Panc1 (cell line): Measurements from ENCODE around the gene TEX14.
"Not testable (repeated sequence)": the region's sequence is repeated elsewhere in the genome, so short reads cannot be mapped to it uniquely, and the experiment has no call there.

Experiments used
- POLR2AphosphoS5 ChIP-seq: IDR thresholded peaks from 2 replicates; pipeline ENCODE4 v1.6.1; 2012; ENCODE audit warnings: mild to moderate bottlenecking, low read depth, low read length, moderate library complexity
- TCF7L2 ChIP-seq: IDR thresholded peaks from 2 replicates; pipeline ENCODE4 v1.6.1; 2011; ENCODE audit warnings: mild to moderate bottlenecking, low read depth, low read length, inconsistent platforms
- TF ChIP-seq, protein P1 (sequence below): fragments of 450-650 bp; IDR thresholded peaks from 2 replicates; pipeline ENCODE4 v1.5.1; 2017; ENCODE audit warnings: mild to moderate bottlenecking
- TF ChIP-seq, protein P2 (sequence below), 2 experiments: IDR thresholded peaks; 2 replicates each; pipeline ENCODE4 v1.6.1; 2011 to 2012; ENCODE audit warnings: low read depth in 2 of 2, control low read depth in 1 of 2, low read length in 1 of 2, mild to moderate bottlenecking in 1 of 2, moderate library complexity in 1 of 2; ENCODE audit not compliant: insufficient read depth in 1 of 2

DNA sequence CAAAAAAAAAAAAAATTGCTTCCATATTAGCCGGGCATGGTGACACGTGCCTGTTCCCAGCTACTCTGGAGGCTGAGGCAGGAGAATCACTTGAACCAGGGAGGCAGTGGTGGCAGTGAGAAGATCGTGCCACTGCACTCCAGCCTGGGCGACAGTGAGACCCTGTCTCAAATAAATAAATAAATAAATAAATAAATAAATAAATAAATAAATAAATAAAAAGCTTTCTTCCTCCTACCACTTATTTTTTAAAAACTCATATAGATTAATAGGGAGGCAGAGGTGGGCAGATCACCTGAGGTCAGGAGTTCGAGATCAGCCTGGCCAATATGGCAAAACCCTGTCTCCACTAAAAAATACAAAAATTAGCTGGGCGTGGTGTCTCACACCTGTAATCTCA is 7.4 kb downstream of the TEX14 start:
- TF ChIP-seq, protein P1, sequence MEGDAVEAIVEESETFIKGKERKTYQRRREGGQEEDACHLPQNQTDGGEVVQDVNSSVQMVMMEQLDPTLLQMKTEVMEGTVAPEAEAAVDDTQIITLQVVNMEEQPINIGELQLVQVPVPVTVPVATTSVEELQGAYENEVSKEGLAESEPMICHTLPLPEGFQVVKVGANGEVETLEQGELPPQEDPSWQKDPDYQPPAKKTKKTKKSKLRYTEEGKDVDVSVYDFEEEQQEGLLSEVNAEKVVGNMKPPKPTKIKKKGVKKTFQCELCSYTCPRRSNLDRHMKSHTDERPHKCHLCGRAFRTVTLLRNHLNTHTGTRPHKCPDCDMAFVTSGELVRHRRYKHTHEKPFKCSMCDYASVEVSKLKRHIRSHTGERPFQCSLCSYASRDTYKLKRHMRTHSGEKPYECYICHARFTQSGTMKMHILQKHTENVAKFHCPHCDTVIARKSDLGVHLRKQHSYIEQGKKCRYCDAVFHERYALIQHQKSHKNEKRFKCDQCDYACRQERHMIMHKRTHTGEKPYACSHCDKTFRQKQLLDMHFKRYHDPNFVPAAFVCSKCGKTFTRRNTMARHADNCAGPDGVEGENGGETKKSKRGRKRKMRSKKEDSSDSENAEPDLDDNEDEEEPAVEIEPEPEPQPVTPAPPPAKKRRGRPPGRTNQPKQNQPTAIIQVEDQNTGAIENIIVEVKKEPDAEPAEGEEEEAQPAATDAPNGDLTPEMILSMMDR = not testable (repeated sequence)
- TF ChIP-seq, protein P2, sequence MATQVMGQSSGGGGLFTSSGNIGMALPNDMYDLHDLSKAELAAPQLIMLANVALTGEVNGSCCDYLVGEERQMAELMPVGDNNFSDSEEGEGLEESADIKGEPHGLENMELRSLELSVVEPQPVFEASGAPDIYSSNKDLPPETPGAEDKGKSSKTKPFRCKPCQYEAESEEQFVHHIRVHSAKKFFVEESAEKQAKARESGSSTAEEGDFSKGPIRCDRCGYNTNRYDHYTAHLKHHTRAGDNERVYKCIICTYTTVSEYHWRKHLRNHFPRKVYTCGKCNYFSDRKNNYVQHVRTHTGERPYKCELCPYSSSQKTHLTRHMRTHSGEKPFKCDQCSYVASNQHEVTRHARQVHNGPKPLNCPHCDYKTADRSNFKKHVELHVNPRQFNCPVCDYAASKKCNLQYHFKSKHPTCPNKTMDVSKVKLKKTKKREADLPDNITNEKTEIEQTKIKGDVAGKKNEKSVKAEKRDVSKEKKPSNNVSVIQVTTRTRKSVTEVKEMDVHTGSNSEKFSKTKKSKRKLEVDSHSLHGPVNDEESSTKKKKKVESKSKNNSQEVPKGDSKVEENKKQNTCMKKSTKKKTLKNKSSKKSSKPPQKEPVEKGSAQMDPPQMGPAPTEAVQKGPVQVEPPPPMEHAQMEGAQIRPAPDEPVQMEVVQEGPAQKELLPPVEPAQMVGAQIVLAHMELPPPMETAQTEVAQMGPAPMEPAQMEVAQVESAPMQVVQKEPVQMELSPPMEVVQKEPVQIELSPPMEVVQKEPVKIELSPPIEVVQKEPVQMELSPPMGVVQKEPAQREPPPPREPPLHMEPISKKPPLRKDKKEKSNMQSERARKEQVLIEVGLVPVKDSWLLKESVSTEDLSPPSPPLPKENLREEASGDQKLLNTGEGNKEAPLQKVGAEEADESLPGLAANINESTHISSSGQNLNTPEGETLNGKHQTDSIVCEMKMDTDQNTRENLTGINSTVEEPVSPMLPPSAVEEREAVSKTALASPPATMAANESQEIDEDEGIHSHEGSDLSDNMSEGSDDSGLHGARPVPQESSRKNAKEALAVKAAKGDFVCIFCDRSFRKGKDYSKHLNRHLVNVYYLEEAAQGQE (IDR thresholded peaks at IDR 0.05; ENCODE audit: insufficient read depth in 1 of 2, low read depth in 2 of 2, low read length in 1 of 2) = not testable (repeated sequence)
- not testable (repeated sequence) for TF ChIP-seq TCF7L2, POLR2AphosphoS5
